Activated T-cell treated with anti-CD3 and anti-CD28 coated beads, Interleukin-2, amount 50 U/mL, for 4 hours (primary cell): ENCODE data around the gene PTPN18. TPM values are rescaled to one million over a fixed set of nuclear protein-coding genes. Genes with fewer than 3 reads are reported as not detected.
A peak's percentile ranks its signal among the peaks of the same experiment; 100 is the strongest.
"Not testable (repeated sequence)": the region's sequence is repeated elsewhere in the genome, so short reads cannot be mapped to it uniquely, and the experiment has no call there.

Experiments used
- ATAC-seq, 2 donors: fragments of 200-7000 bp; cut with Tn5 transposase; one replicate each; pipeline ENCODE4 v1.10.0; 2021
- DNase-seq: peaks from one replicate; pipeline ENCODE4 v3.0.0-alpha.2; 2020
- H3K27me3 Mint-ChIP-seq: one replicate; pipeline ENCODE4 v1.8.0; 2021; ENCODE audit warnings: low read depth, mixed read lengths
- H3K36me3 Mint-ChIP-seq: one replicate; pipeline ENCODE4 v1.8.0; 2022; ENCODE audit warnings: mixed read lengths; ENCODE audit not compliant: insufficient read depth
- H3K4me1 Mint-ChIP-seq: one replicate; pipeline ENCODE4 v1.8.0; 2021; ENCODE audit warnings: low read depth, mixed read lengths
- H3K4me3 Mint-ChIP-seq: one replicate; pipeline ENCODE4 v1.8.0; 2021; ENCODE audit warnings: mild to moderate bottlenecking, moderate library complexity, mixed read lengths
- H3K9me3 Mint-ChIP-seq: one replicate; pipeline ENCODE4 v1.8.0; 2021; ENCODE audit warnings: mixed read lengths
- total RNA-seq, 3 donors: library from RNA; stranded (reverse); gene quantifications; one replicate each; pipeline ENCODE4 v1.2.1, GENCODE V29; 2021

PTPN18 gene, protein sequence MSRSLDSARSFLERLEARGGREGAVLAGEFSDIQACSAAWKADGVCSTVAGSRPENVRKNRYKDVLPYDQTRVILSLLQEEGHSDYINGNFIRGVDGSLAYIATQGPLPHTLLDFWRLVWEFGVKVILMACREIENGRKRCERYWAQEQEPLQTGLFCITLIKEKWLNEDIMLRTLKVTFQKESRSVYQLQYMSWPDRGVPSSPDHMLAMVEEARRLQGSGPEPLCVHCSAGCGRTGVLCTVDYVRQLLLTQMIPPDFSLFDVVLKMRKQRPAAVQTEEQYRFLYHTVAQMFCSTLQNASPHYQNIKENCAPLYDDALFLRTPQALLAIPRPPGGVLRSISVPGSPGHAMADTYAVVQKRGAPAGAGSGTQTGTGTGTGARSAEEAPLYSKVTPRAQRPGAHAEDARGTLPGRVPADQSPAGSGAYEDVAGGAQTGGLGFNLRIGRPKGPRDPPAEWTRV
- 10 to 100 TPM; 26.6 to 30.4 (median 30.0) TPM for total RNA-seq

DNA sequence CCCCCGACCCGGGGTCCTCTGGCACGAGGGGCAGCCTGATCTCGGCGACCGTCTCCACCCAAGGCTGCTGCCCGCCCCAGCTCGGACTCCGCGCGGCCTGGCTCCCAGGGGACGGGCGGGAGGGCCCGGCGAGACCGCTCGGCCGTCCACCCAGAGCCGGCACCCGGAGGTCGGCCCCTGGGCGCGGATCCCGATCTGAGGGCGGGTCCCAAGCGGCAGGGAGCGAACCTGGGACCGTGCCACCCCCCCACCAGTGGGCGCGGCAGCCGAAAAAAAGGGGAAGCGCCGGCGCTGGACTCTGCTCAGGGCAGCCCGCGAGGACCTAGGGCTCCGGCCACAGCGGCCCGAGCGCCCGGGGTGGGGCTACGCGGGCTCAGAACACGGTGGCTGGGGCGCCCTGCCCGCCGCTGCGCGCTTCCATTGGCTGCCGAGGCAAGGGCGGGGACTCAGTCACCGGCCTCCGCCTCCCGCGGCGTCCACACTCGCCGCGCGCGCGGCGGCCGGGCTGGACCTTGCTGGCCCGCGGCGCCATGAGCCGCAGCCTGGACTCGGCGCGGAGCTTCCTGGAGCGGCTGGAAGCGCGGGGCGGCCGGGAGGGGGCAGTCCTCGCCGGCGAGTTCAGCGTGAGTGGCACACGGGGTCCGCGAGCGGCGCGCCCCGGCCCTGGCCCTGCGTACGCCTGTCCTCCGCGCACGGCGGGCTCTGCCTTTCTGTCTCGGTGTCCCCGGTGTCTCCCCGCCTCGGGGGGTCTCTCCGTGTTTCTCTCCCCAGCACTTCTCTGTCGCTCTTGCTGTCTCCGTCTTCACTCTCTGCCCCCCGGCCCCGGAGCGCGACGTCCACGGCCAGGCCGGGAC is at the start of gene PTPN18:
PTPN18 (plus strand) TSS at position 479 of the 854 bp plus-strand sequence; CDS start at position 531, 52 bp downstream.
- Mint-ChIP-seq H3K27me3 (no peaks in the 10 kb centered on the region), H3K36me3 (peaks cover 1% of the 10 kb centered on the region), H3K9me3 (no peaks in the 10 kb centered on the region), H3K4me3 (peak within 1 kb of the TSS; percentile 77), H3K4me1 (peaks cover 13% of the 10 kb centered on the region)
- DNase-seq (peak; percentile 39), ATAC-seq (peak; percentile 97 to 99)

DNA sequence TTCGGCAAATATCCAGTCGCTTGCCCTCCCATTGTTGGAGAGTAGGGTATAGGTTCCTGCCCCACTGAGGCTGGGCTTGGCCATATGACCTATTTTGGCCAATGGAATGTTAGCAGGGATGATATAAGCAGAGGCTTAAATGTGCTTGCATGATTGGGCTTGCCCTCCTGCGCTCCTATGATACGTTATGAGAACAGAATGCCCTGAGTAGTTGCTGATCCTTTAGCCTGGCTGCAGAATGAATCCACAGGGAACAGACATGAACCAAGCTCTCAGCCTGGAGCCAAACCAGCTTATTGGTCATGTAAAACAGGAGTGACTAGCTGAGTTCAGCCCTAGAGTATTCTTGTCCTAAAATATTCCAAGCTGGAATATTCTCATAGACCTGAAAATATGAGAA is 48.0 kb upstream of the PTPN18 start:
- DNase-seq (no peak), ATAC-seq (no peak)
- H3K4me3 Mint-ChIP-seq = no peak overlapping the region
- H3K27me3 Mint-ChIP-seq = no peaks in the 10 kb centered on the region
- no peaks in the 10 kb centered on the region for H3K9me3 Mint-ChIP-seq
- H3K4me1 Mint-ChIP-seq = no peaks in the 10 kb centered on the region
- no peaks in the 10 kb centered on the region for H3K36me3 Mint-ChIP-seq

DNA sequence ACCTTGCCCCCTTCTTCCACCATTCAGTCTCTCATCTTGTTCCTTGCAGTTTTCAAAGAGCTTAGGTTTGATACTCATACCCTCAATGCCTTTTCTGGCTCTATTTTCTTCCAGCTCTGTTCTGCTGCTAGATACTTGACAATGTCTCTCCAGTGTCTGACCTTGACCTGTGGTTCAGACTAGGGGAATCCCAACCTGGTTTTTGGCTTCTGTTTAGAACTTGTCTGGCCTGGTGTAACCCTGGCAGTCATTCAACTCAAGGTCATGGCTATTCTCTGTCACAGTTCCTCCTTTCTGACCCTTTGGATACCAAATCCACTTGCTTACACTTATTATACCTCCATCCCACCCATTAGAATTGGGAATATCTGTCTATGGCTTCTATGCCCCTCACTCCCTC is 45.0 kb upstream of the PTPN18 start:
- H3K9me3 Mint-ChIP-seq = no peaks in the 10 kb centered on the region
- H3K4me1 Mint-ChIP-seq = no peaks in the 10 kb centered on the region
- no peaks in the 10 kb centered on the region for H3K36me3 Mint-ChIP-seq
- no peak for DNase-seq
- no peak overlapping the region for H3K4me3 Mint-ChIP-seq
- no peak for ATAC-seq
- peaks cover 3% of the 10 kb centered on the region for H3K27me3 Mint-ChIP-seq

DNA sequence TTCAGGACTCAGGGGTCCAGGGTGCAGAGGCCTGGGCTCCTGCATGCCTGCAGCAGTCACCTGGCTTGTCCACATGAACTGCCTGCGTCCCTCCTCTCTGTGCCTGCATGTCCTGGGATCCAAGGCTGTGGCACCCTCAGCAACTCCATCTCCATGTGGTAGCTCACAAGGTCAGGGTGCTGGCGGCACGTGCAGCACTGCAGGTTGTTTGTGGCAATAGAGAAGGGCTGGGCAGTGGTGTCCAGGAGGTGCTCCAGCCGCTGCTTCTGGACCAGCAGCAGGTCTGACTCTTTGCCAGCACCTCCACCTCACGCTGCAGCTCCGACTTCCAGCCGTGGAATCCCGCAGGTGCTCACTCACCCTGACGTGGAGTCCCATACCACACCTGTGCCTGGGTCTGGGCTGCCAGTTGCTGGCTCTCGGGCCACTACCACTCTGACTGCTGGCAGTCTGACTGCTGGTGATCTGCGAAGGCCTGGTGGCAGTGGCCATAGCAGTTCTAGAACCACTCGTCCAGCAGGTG is 42.0 kb upstream of the PTPN18 start:
- Mint-ChIP-seq H3K4me1 (no peaks in the 10 kb centered on the region), H3K27me3 (peaks cover 3% of the 10 kb centered on the region), H3K9me3 (no peaks in the 10 kb centered on the region), H3K36me3 (no peaks in the 10 kb centered on the region), H3K4me3 (no peak overlapping the region)
- DNase-seq (no peak), ATAC-seq (no peak)

DNA sequence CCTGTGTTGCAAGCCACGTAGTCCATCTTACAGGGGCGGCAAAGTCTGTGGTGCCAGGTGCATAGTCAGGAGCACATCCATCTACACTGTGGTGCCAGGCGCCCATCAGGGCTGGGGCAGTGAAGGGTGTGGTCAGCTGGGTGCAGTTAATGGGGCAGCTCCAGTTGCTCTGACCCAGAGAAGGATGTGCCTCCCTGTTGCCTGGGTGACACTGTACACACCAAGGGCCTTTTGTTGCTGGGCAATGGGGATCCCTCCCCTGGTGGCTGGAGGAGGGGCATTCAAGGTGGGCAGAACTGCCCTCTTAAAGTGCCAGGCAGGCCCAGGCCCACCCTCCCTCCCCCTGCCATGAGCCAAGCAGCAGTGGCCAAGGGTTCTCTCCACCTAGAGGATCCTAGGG is 41.5 kb upstream of the PTPN18 start:
- Mint-ChIP-seq H3K4me3 (no peak overlapping the region), H3K4me1 (no peaks in the 10 kb centered on the region), H3K27me3 (peaks cover 3% of the 10 kb centered on the region), H3K9me3 (no peaks in the 10 kb centered on the region), H3K36me3 (no peaks in the 10 kb centered on the region)
- no peak for ATAC-seq
- no peak for DNase-seq

DNA sequence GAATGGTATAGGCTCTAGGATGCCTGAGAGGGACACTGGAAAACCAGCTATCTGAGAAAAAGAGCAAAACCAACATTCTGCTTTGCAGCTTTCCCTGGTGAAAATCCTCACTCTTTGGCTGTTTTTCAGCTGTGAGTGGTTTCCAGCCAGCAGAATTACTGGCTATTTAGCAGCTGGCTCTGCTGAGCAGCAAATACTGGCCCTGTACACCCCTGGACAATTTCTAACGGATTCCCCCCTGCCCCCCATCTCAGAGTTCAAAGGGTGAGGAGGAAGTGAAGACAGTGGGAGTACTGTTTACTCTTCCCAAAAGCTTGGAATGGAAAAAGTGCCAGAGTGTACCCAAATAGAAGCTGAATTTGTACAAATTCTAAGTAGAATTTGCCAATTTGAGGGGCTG is 39.3 kb upstream of the PTPN18 start:
- H3K27me3 Mint-ChIP-seq = peaks cover 6% of the 10 kb centered on the region
- no peak overlapping the region for H3K4me3 Mint-ChIP-seq
- no peaks in the 10 kb centered on the region for H3K9me3 Mint-ChIP-seq
- no peaks in the 10 kb centered on the region for H3K4me1 Mint-ChIP-seq
- DNase-seq = no peak
- H3K36me3 Mint-ChIP-seq = no peaks in the 10 kb centered on the region
- ATAC-seq = no peak

DNA sequence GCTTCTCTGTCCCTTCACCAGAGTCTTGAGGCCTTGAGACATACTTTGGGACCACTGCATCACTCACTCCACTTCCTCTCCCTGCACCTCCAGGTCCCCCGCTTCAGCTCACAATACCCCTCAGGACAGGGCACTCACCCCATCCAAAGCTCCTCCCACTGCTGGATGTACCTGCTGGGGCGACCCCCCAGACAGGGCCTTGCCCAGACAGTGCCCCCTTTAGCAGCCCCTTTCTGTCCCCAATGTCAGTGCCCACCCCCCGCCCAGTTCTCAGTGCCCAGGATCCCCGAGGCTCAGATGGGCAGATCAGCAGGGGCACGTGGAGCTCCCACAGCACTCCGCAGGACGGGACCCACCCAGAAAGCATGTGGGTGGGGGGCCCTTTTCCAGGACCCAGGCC is 37.0 kb upstream of the PTPN18 start:
- DNase-seq = no peak
- no peak overlapping the region for H3K4me3 Mint-ChIP-seq
- no peaks in the 10 kb centered on the region for H3K36me3 Mint-ChIP-seq
- no peaks in the 10 kb centered on the region for H3K9me3 Mint-ChIP-seq
- peaks cover 6% of the 10 kb centered on the region for H3K27me3 Mint-ChIP-seq
- ATAC-seq = no peak
- H3K4me1 Mint-ChIP-seq = no peaks in the 10 kb centered on the region

DNA sequence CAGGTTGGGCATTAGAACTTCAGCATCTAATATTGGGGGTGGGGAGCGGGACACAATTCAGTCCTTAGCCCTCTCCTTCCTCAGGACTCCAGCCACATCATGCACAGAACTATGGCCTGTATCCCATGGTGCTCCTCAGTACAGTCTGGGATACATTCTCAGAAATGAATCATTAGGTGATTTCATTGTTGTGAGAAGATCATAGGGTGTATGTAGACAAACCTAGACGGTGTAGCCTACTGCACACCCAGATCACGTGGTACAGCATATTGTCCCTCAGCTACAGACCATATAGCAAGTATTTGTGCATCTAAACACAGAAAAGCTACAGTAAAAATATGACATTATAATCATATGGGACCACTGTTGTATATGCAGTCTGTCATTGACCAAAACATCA is 36.3 kb upstream of the PTPN18 start:
- peaks cover 7% of the 10 kb centered on the region for H3K27me3 Mint-ChIP-seq
- ATAC-seq (no peak), DNase-seq (no peak)
- no peak overlapping the region for H3K4me3 Mint-ChIP-seq
- H3K4me1 Mint-ChIP-seq = no peaks in the 10 kb centered on the region
- no peaks in the 10 kb centered on the region for H3K9me3 Mint-ChIP-seq
- H3K36me3 Mint-ChIP-seq = no peaks in the 10 kb centered on the region

DNA sequence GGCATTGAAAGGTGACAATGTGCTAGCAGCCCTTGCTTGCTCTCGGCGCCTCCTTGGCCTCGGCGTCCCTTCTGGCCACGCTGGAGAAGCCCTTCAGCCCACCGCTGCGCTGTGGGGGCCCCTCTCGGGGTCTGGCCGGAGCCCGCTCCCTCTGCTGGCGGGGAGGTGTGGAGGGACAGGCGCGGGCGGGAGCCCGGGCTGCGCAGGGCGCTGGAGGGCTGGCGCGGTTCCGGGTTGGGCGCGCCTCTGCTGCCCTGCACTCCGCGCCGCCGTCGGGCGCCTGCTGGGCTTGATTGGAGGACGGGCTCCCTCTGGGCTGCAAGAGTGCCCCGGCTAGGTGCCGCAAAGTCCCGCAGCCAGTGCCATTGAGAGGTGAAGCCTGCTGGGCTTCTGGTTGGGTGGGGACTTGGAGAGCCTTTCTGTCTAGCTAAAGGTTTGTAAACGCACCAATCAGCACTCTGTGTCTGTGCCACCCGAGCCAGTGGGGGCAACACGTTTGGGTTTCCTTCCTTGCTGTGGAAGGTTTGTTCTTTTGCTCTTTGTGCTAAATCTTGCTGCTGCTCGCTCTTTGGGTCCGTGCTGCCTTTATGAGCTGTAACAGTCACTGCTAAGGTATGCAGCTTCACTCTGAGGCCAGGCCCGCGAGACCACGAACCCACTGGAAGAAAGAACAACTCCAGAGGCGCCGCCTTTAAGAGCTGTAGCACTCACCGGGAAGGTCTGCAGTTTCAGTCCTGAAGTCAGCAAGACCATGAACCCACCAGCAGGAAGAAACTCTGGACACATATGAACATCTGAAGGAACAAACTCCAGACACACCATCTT is 27.9 kb upstream of the PTPN18 start:
- no peaks in the 10 kb centered on the region for H3K9me3 Mint-ChIP-seq
- H3K4me3 Mint-ChIP-seq = no peak overlapping the region
- H3K27me3 Mint-ChIP-seq = peaks cover 48% of the 10 kb centered on the region
- H3K4me1 Mint-ChIP-seq = peaks cover 6% of the 10 kb centered on the region
- no peak for DNase-seq
- H3K36me3 Mint-ChIP-seq = no peaks in the 10 kb centered on the region
- ATAC-seq = no peak

DNA sequence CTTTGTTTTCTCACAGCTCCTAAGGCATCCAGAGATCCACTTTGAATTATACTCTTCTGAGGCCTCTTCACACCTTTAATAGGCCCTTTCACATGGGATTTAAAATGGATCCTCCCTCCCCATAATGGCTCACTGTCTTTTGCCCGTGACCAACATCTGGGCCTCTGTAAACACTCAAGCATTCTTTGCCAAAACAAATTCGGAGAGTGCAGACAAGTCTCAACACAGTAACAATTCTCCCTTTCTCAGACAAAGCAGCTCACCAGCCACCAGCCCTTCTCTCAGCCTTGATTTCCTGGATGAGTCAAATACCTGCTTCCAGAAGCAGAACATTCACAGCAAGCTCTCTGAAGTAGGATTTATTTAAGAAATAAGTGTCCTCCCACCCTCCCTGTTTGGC is 27.1 kb upstream of the PTPN18 start:
- Mint-ChIP-seq H3K4me3 (no peak overlapping the region), H3K4me1 (peaks cover 6% of the 10 kb centered on the region), H3K9me3 (no peaks in the 10 kb centered on the region), H3K36me3 (no peaks in the 10 kb centered on the region), H3K27me3 (peaks cover 48% of the 10 kb centered on the region)
- ATAC-seq (no peak), DNase-seq (no peak)

DNA sequence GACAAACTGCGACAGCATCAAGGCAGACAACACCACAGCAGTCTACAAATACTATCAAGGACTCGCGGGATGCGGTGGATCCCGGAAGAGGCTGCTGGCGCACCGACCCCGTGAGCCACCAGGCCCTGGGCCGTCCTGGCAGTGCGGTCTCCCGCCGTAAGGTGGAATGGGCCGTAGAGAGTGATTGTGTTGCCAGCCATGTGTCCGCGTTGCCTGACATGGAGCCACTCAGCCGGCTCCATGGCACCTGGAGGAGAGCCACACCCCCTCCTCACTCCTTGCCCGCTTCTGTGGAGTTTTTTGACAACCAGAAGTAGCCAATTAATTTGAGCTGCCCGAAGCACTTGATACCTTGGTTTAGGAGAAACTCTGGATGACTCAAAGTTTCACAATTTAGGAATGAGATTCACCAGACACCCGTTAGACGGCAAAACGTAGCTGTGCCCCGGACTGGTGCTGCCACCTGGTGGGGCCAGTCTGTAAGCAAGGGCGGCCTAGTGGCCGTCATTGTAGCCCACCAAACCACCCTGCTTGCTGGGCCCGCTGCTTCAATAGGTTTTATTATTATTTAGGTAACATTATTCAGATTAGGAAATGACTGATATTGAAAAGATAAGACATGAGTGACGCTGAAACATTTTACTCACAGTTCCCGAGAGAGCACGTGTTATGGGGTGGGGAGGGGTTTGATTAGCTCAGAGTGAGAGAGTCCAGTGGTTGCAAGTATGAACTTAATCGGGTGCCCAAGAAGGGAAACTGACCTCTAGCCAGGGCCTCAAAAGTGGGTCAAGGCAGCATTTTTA is 23.4 kb upstream of the PTPN18 start:
- peak; percentile 87 to 90 for ATAC-seq
- DNase-seq = peak; percentile 65
- Mint-ChIP-seq H3K9me3 (no peaks in the 10 kb centered on the region), H3K4me1 (peaks cover 6% of the 10 kb centered on the region), H3K27me3 (peaks cover 36% of the 10 kb centered on the region), H3K36me3 (no peaks in the 10 kb centered on the region), H3K4me3 (peak overlapping the region; percentile 57)

DNA sequence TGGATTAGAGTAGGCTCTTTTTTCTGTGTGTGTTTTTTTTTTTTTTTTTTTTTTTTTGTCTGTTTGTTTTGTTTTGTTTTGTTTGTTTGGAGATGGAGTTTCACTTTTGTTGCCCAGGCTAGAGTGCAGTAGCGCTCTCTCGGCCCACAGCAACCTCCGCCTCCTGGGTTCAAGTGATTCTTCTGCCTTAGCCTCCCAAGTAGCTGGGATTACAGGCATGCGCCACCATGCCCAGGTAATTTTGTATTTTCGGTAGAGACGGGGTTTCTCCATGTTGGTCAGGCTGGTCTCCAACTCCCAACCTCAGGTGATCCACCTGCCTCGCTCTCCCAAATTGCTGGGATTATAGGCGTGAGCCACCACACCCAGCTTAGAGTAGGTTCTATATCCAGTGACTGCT is 22.6 kb upstream of the PTPN18 start:
- H3K4me1 Mint-ChIP-seq, H3K4me3 Mint-ChIP-seq, DNase-seq, ATAC-seq, H3K9me3 Mint-ChIP-seq, H3K36me3 Mint-ChIP-seq: not testable (repeated sequence)
- H3K27me3 Mint-ChIP-seq = peaks cover 34% of the 10 kb centered on the region

DNA sequence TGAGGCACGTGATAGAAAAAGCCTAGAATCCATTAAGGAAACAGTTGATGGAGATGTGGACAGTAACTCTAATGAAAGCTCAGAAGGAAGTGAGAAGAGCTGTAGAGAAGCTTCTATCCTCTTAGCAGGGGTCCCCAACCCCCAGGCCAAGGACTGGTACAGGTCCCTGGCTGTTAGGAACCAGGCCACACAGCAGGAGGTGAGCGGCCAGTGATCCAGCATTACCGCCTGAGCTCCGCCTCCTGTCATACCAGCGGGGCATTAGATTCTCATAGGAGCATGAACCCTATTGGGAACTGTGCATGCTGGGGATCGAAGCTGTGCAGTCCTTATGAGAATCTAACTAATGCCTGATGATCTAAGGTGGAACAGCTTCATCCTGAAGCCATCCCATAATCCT is 21.8 kb upstream of the PTPN18 start:
- ATAC-seq (no peak), DNase-seq (no peak)
- peaks cover 6% of the 10 kb centered on the region for H3K4me1 Mint-ChIP-seq
- peaks cover 26% of the 10 kb centered on the region for H3K27me3 Mint-ChIP-seq
- H3K36me3 Mint-ChIP-seq = peaks cover 9% of the 10 kb centered on the region
- H3K4me3 Mint-ChIP-seq = no peak overlapping the region
- no peaks in the 10 kb centered on the region for H3K9me3 Mint-ChIP-seq
